ENCODE results near the gene RABGGTA.

Gene RABGGTA

DNA sequence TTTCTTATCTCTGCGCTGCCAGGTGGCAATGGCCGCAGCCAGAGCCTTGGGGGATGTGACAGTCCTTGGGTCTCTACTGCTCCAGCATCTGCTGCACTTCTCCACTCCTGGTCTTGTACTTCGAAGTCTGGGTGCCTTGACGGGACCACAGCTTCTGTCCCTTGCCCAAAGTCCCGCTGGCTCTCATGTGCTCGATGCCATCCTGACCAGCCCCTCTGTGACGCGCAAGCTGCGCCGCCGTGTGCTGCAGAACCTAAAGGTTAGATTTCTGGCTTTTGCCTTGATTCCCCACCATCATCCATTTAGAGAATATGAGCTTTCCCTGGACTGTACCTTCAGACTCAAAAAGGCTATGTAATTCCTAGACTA, 32.6 kb upstream of the RABGGTA start:
- DNase-seq (ENCODE audit: low read depth in 2 of 3, low spot score in 1 of 3): no peak

DNA sequence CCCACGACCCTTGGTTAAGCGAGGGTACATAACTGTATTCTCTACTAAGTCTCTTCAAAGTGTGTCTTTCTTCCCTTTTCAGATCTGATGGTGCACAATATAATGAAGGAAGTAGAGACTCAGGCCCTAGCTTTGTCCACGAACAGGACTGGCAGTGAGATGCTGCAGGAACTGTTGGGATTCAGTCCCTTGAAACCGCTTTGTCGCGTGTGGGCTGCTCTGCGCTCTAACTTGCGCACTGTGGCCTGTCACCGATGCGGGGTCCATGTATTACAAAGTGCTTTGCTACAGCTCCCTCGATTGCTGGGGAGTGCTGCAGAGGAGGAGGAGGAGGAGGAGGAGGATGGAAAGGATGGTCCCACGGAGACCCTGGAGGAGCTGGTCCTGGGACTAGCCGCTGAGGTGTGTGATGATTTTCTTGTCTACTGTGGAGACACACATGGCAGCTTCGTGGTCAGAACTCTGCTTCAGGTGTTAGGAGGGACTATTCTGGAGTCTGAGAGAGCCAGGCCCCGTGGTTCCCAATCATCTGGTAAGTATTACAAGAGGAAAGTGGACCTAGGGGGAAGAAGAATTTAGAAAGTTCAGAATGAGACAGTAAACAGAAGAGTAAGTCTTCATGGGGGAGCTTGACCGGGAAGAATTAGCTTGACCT, 29.1 kb upstream of the RABGGTA start:
- no peak for DNase-seq (ENCODE audit: low read depth in 2 of 3, low spot score in 1 of 3)

DNA sequence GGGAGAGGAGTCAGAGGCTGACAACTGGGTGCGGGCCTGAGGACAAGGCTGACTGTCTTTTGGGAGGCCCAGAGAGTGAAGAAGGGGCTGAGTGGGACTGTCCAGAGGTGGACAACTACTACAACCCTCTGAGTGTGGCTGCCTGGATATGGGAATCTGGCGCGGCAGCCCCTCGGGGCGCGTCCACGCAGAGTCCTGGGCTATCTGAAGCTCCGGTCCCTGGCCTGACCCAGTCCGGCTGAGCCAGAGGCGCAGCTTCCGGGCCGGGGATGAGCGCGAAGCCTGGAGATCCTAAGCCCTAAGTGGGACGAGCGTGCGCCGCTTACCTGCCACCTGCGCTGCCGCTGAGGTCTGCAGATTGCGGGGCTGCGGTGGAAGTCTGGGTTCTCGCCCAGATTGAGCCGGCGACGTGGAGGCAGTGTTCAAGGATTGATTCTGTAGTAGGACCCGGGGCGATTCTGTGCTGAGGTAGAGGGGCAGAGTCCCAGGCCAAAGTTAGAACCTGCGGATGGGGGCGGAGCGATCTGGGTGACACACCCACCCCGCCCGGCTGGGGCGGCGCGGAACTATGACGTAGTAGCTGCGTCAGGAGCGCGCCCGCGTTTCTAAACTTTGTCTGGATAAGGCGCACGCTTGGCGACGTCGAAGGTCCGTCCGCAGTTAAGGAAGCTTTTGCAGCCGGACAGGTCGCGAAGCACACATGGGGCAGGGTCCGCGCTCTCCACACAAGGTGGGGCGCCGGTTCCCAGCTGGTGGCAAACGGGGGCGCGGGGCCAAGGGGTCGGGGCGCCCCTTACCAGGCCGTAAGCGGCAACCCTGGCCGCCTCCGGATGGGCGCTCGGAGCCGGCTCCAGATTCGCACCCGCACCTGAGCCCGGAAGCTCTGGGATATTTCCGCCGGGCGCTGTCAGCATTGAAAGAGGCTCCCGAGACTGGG, 28.1 kb upstream of the RABGGTA start, which contains the start of the genes DHRS1 and NOP9:
DHRS1 (minus strand) TSS at position 526 of the 937 bp plus-strand sequence. CDS start 674 bp downstream, outside the sequence.
NOP9 (plus strand) TSS at position 596 of the 937 bp plus-strand sequence; CDS start at position 701, 105 bp downstream.
- peak; percentile 88 to 95 (median 88) for DNase-seq (ENCODE audit: low read depth in 2 of 3, low spot score in 1 of 3)

DNA sequence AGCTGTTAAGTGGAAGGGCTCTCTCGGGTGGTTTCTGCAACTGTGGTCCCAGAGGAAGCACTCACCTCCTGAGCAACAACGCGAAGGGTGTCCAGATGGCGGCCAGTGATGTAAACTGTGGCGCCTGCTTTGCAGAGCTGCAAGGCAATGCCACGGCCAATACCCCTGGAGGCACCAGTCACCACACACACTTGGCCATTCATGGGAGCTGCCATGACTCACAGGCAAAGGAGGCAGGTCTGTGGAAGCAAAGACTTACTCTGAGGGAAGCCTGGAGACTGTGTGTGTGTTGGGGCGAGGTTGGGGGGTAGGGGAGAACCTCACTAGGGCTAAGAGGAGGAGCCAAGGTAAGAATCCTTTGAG, 27.5 kb upstream of the RABGGTA start:
- no peak for DNase-seq (ENCODE audit: low read depth in 2 of 3, low spot score in 1 of 3)

DNA sequence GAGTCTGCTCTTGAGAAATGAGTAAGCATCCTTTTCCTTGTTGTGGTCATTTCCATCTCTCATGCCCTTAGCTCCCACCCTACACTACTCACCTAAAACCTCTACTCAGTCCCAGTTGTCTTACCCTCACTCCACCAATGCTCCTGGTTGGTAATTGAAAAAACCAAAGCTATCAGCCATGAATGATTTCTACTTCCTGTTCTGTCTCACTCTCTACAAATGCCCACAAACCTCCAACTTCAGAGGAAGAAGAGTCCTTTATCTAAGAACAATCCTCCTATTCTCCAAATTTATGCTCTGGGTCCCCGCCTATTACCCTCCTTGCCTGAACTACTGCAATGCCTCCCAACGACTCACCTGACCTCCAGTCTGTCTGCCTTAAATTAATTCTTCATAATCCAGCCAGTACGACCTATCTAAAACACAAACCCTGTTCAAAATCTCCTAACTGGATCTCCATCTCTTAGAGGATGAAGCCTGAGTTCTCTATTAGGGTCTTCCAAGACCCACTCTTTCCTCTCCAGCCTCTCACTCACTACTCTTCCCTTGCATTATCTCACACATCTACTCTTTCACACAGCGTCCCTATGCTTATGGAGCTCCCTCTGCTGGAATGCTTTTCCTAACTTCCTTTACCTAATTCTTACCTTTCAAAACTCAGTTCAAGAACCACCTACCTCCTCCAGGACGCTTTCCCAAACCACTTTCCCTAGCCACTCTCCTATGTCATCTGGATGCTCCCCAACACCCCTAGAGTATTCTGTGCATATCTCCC, 26.0 kb upstream of the RABGGTA start:
- DNase-seq (ENCODE audit: low read depth in 2 of 3, low spot score in 1 of 3): no peak

DNA sequence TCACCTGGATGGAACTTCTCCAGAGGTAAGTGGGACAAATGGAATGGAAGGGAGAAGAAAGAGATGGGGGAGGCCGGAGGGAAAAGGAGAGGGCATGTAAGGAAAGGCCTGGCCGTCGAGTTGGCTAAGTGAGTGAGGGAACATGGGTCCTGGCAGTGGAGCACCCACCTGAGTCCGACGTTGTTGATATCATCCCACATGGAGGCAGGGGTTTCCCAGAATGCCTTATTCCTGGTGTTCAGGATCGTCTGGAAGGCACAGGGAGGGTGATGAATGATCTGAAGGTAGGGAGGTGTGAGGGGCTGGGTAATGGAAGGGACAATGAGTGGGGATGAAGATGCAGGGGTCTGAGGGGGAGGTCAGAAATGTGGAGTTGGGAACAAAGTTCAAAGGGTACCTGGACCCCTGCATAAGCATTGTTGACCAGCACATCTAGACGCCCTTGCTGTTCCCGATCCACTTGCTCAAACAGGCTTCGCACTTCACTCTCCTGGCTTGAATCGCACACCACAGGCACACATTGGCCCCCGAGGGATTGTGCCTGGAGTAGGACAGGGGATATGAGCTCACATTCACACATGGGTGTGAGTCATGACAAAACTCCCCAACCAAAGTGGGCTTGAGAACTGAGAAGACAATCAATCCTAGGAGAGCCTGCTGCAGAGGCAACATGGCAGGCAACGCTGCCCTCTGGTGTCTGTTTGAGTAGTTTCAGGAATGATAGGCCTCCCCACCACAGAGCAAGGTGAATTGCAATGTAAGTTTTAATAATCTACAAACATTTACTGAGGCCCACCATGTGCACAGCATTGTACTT, 25.2 kb upstream of the RABGGTA start:
- peak; percentile 60 to 71 (median 62) for DNase-seq (ENCODE audit: low read depth in 2 of 3, low spot score in 1 of 3)

DNA sequence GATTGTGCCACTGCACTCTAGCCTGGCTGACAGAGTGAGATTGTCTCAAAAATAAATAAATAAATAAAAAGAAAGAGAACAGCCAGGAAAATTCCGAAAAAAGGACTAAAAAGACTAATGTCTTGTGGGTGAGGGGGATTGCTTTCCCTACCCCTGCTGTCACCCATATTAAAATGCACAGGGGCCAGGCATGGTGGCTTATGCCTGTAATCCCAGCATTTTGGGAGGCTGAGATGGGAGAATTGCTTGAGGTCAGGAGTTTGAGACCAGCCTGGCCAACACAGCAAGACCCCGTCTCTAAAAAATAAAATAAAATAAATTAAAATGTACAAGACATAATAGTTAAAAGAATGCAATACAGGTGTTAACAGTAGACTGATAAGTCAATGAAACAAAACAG, 22.1 kb upstream of the RABGGTA start:
- no peak for DNase-seq (ENCODE audit: low read depth in 2 of 3, low spot score in 1 of 3)

DNA sequence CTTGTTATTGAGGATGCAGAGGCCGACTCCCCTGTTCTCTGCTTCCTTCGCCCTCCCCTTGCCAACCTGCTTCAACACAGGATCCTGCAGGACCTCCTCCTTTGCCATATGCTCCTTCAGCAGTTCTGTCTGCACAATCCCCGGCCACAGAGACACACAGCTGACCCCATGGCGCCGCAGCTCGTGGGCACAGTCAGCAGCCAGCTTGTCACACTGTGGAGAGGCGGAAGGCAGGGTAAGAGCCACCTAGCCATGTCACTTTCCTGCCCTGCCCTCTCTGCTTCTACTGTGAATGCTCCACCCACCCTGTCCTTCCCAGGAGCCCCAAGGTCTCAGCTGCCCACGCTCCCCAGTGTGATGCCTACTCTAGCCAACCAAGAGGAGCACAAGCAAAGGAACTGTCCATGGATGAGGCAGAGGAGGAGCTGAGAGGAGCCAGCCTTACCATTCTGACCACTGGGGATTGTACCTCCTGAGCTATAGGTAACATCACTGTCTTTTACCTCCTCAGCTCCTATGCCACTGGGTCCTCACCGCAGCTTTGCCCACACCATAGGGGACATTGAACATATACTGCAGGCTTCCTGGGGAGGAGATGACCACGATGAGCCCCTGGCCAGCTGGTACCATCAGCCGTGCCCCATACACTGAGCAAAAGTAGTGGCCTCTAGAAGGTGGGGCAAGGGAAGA, 20.9 kb upstream of the RABGGTA start:
- no peak for DNase-seq (ENCODE audit: low read depth in 2 of 3, low spot score in 1 of 3)

DNA sequence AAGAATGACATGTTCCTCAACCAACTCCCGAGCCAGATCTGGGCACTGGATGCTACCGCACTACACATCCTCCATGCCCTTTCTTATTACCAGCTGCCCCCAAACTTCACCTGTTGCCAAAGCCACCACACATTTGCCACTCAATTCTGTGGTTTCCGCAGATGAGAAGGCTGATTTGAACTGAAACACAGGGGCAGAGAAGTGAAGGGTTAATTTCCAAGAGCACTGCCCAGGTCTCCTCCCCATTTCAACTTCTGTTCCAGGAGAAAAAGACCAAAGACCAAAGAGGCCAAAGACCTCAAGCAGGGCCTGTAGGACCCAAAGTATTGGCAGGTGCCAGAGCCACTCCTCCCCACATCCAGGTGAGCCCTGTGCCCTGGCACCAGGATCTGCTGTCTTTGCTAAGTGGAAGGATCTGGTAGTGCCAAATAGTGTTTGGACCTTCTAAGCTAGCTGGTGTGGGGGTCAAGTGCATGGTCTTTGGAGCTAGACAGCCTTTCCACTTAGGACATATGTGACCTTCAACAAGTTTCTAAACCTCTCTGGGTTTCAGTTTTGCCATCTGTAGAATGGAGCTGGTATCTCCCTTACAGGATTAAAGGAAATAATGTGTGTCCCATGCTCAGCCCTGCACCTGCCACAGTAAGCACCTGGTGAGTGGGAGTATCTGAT, 20.2 kb upstream of the RABGGTA start:
- DNase-seq (ENCODE audit: low read depth in 2 of 3, low spot score in 1 of 3): no peak

DNA sequence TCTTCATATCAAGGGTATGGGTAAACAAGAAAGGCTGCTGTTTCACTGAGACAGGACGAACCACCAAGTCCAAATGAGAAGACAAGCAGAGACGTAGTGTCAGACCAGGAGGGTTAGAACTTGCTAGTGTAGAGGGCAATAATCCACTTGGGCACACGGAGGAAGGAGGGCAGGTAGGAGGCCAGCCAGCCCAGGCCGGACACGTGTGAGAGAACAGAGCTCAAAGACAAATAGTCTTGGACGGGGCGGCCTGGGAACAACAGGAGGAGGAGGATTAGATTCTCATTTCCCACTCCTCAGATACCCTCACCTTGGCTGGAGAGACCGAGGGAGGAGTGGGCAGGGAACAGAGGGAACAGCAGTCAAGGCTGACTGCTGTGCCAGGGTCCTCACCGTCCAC, 19.3 kb upstream of the RABGGTA start:
- no peak for DNase-seq (ENCODE audit: low read depth in 2 of 3, low spot score in 1 of 3)

DNA sequence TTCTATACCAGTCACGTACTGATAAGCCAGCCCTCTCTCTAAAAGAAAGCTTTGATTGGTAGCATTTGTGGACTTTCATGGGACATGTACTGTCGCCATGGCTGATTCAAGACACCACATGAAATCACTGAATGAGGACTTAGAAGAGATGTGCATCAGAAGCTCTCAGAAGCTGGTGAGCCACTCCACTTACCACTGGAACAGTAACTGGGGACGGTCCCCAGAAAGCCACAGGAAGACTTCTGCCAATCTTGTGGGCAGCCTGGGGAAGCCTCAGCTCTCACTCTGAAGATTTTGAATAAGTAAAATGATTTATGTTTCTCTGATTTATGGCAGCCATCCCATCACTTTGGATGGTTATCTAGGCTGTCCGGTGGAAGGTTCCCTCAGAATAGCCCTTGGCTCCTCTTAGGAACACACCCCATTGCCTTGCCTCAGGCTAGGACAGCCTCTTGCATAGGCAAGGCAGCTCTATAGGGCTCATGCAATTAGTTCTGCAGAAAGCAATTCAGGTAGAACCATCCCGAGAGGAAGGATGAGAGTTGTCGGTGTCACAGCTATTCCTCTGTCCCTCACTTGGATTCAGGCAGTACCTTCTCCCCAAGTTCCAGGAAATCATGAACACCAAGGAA, 18.4 kb upstream of the RABGGTA start:
- DNase-seq (ENCODE audit: low read depth in 2 of 3, low spot score in 1 of 3): peak; percentile 56 to 70 (median 59)

DNA sequence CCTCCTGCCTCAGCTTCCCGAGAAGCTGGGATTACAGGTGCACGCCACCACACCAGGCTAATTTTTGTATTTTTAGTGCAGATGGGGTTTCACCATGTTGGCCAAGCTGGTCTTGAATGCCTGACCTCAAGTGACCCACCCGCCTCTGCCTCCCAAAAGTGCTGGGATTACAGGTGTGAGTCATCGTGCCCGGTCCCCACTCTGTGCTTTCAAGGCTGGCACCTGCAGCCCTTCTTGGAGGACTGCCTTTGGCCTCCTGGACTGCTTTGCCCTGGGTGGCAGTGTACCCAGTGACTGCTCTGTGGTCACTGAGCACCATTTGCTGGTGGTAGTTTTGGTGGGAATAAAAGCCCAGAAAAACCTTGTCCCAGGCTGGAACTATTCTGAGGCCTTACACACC, 15.6 kb upstream of the RABGGTA start:
- DNase-seq (ENCODE audit: low read depth in 2 of 3, low spot score in 1 of 3): no peak

DNA sequence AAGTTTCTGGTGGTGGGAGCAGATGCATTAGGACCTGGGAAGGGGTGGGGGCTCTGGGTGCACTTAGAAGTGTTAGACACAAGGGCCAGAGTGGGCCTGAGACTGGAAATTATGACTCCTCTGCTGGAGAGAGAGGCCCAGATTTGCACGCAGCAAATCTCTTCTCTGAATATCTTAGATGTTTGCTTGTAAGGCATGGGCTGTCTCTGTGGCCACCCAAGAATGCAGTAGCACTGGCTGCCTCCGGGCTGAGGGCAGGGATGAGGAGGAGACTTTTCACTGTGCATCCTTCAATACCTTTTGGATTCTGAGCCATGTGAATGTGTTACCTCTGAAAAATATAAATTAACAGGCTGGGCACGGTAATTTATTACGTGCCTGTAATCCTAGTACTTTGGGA, 14.0 kb upstream of the RABGGTA start:
- no peak for DNase-seq (ENCODE audit: low read depth in 2 of 3, low spot score in 1 of 3)

DNA sequence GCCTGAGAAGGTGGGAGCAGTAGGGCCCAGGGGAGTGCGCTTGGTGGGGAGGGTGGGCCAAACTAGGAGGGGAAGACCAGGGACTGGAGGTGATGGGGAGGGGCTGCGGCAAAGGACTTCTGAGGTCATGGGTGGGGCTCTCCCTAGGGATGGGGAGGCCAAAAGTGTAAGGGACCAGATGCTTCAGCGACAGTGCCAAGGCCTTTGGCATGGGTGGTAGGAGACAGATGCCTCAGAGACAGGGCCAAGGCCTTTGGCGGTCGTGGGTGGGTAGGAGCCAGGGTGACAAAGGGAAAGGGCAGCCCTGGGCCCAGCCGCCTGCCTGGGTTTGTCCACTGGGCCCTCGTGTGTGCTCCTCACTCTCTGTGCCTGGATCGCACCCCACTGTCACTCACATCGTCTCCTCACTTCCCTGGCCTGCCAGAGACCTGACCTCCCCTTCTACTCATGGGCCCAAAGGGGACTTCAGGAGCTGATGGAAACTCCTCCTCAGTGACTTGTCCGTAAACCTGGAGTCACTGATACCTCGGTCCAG, 13.2 kb upstream of the RABGGTA start:
- DNase-seq (ENCODE audit: low read depth in 2 of 3, low spot score in 1 of 3): no peak

DNA sequence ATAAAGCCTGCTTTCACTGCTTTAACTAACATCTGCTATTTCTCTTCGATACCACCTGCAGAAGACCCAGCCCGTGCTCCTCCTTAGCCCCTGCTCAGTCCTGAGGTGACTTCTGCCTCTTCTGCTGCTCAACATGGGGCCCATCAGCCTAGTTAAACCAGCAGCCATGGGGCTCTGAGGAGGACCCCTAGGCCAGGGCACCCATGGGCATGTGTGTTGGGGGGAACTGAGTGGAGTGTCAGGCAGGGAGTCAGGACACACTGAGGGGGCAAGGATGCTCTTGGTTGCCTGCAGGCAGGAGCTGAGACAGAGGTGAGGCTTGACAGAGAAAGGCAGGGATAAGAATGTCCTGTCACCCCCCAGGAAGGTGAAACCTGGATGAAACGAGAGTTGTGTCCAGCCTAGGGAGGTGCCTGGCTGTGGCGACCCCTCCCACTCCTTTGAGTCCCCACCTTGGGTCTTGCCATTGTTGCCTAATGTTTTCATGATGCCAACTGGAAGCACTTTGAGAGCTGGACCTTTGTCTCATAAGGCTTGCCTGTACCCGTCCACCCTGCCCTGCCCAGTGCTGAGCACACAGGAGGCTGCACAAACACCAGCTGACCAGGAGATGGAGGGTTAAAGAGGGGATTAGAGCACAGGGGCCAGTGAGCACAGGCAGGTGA, 12.5 kb upstream of the RABGGTA start:
- no peak for DNase-seq (ENCODE audit: low read depth in 2 of 3, low spot score in 1 of 3)

DNA sequence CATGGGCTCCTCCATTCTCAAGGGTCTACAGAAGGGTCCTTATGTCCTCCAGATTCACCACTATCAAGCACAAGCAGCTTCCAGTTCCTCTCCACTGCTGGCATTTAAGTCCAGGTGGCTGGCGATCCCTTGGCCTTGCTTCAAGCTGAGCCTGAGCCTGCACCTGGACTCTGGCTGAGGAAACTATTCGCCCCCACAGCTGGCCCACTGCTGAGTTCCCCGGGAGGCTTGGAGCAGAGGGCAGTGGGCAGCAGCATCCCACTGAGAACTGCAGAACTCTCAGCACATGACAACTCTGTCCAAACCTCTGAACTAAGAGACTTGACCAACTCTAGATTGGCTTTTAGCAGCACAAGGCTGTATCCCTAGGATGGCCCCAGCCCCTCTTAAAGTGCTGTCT, 11.3 kb upstream of the RABGGTA start:
- no peak for DNase-seq (ENCODE audit: low read depth in 2 of 3, low spot score in 1 of 3)

DNA sequence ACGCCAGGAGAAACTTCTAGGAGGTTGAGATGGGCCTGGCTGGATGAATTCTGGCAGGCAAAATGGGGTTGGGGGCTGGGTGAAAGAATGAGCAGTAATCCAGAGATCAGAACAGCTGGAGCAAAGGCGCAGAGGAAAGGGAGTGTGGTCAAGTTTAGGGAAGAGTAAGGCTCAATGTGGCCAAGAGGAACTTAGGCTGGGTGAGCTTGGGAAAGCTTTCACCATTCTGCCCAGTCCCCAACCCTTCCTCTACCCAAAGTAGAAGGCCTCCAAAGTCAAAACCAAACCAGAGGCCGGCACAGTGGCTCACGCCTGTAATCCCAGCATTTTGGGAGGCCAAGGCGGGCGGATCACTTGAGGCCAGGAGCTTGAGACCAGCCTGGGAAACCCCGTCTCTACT, 10.2 kb upstream of the RABGGTA start:
- DNase-seq (ENCODE audit: low read depth in 2 of 3, low spot score in 1 of 3): no peak

DNA sequence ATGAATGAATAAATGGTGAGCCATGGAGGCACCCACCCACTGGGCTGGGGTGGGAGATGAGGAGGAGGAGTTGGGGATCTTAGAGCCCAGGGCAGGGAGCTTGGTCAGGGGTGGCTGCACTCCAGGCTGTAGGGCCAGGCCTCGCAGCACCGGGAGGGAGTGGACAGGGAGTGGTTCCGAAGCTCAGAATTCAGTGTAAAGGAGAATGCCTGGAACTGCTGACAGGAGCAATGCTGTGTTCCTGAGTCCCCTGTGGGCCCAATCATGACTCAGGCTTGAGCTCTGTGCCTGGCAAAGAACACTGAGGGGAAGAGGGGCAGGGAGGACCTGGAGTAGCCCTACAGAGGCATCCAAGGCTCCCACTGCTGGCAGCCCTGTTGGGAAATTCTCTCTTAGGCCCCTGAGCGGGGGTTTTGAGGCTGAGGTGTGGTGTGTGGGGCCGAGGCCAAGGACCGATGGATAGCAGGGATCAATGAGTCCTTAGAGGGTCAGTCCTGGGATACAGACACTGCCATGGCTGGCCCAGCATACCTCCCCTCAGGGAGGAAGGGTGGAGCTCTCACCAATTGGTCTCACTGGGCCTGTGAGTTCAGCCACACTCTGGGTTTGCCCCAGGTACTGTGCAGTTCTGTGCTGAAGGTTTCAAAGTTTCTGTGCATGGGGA, 9.5 kb upstream of the RABGGTA start:
- no peak for DNase-seq (ENCODE audit: low read depth in 2 of 3, low spot score in 1 of 3)

Measured in stimulated activated CD4-positive, alpha-beta T cell treated with anti-CD3 and anti-CD28 coated beads, Interleukin-12 subunit alpha, Interleukin-12 subunit beta, amount 100 ng/mL, for 48 hours (primary cell).